Smooth muscle cell (in vitro differentiated cells): ENCODE measurements around the gene UVRAG. TPM values are rescaled to one million over a fixed set of nuclear protein-coding genes. Genes with fewer than 3 reads are reported as not detected.

Experiments used
- DNase-seq: peaks from one replicate; lab custom pipeline; 2025; ENCODE audit not compliant: unreplicated experiment; lab: John Stamatoyannopoulos, UW
- H2AFZ ChIP-seq: fragments of 200-600 bp; sonication (generic); 2 replicates; pipeline ENCODE4 v1.6.0; 2016; ENCODE audit warnings: antibody characterized with exemption, low read depth, mild to moderate bottlenecking
- H3F3A ChIP-seq: fragments of 200-600 bp; sonication (generic); 2 replicates; pipeline ENCODE4 v1.6.0; 2017; ENCODE audit warnings: antibody characterized with exemption, low read depth
- H3K27ac ChIP-seq: fragments of 200-600 bp; sonication (generic); 2 replicates; pipeline ENCODE4 v1.5.1; 2016; ENCODE audit warnings: low read depth, mild to moderate bottlenecking
- H3K27me3 ChIP-seq: fragments of 200-600 bp; sonication (generic); 2 replicates; pipeline ENCODE4 v1.6.1; 2016; ENCODE audit warnings: low read depth, mild to moderate bottlenecking
- H3K36me3 ChIP-seq: fragments of 200-600 bp; sonication (generic); 2 replicates; pipeline ENCODE4 v1.5.1; 2016; ENCODE audit warnings: low read depth
- H3K4me1 ChIP-seq: fragments of 200-600 bp; sonication (generic); 2 replicates; pipeline ENCODE4 v1.5.1; 2016; ENCODE audit warnings: low read depth
- H3K4me2 ChIP-seq: fragments of 200-600 bp; sonication (generic); 2 replicates; pipeline ENCODE4 v1.6.0; 2016; ENCODE audit warnings: mild to moderate bottlenecking
- H3K4me3 ChIP-seq: fragments of 200-600 bp; sonication (generic); 2 replicates; pipeline ENCODE4 v1.5.1; 2016; ENCODE audit warnings: mild to moderate bottlenecking
- H3K79me2 ChIP-seq: fragments of 200-600 bp; sonication (generic); 2 replicates; pipeline ENCODE4 v1.6.0; 2016; ENCODE audit warnings: low read depth, mild to moderate bottlenecking
- H3K9ac ChIP-seq: fragments of 200-600 bp; sonication (generic); 2 replicates; pipeline ENCODE4 v1.6.0; 2016; ENCODE audit warnings: low read depth
- H3K9me3 ChIP-seq: fragments of 200-600 bp; sonication (generic); replicated peaks from 2 replicates; pipeline ENCODE4 v1.5.1; 2016; ENCODE audit warnings: low read depth
- H4K20me1 ChIP-seq: fragments of 200-600 bp; sonication (generic); 2 replicates; pipeline ENCODE4 v1.6.0; 2016; ENCODE audit warnings: low read depth
- WGBS: methylation state at CpG from one replicate; pipeline ENCODE4 v1.1.7; 2016; ENCODE audit warnings: low lambda C conversion rate; 5-methylcytosine and 5-hydroxymethylcytosine counted together
- polyA plus RNA-seq: library from polyadenylated mRNA; unstranded; fragments of >200 nt; fragmentation: Nextera tagmentation; extraction: Ambion mirVana; gene quantifications from 2 replicates; pipeline ENCODE4 v1.2.1, GENCODE V29; 2016
- total RNA-seq: library from RNA; depleted of rRNA; stranded (reverse); fragments of >200 nt; gene quantifications from 2 replicates; pipeline ENCODE4 v1.2.3, GENCODE V29; 2014
- TF ChIP-seq, protein P1 (sequence below): fragments of 200-600 bp; sonication (generic); IDR thresholded peaks from 2 replicates; pipeline ENCODE4 v1.5.1; 2017; ENCODE audit warnings: borderline replicate concordance, mild to moderate bottlenecking, antibody characterized with exemption; ENCODE audit not compliant: insufficient read depth, poor library complexity, severe bottlenecking

Gene UVRAG
- total and polyA plus RNA-seq, 2 experiments from 2014 or later: 12.9 to 20.2 TPM

DNA sequence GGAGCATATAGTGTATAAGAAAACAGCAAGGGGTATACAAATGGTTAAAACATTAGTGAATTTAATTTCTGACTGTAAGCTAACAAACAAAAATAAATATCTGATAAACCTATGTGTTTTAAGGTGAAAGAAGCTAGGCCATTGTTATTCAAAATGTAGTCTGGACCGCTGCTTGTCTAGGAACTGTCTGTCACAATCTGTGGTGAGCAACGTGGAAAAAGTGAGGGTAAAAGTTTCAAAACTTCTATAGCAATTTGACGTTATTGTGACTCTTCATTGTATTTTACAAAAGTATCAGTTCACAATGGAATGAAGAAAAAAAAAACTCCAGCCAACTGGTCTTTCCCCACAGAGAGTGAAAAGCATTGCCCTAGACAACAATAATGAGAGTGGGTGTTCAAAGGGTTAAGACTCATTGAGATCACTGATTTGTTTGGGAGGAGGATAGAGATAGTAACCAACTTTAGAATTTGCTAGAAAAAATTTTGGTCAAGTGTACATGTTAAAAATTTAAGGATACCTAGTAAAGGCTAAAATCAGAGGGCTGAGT, 79.1 kb downstream of the UVRAG start:
- Histone ChIP-seq H2AFZ (no peak overlapping the region), H3K4me3 (no peak overlapping the region), H3K27me3 (no peaks in the 10 kb centered on the region), H3K36me3 (no peaks in the 10 kb centered on the region), H3K79me2 (no peaks in the 10 kb centered on the region), H3F3A (no peaks in the 10 kb centered on the region), H3K9ac (no peak overlapping the region), H3K9me3 (no peaks in the 10 kb centered on the region), H3K27ac (no peak overlapping the region), H3K4me1 (no peaks in the 10 kb centered on the region), H4K20me1 (peaks cover 14% of the 10 kb centered on the region), H3K4me2 (no peak overlapping the region)
- DNase-seq: no peak
- TF ChIP-seq, protein P1, sequence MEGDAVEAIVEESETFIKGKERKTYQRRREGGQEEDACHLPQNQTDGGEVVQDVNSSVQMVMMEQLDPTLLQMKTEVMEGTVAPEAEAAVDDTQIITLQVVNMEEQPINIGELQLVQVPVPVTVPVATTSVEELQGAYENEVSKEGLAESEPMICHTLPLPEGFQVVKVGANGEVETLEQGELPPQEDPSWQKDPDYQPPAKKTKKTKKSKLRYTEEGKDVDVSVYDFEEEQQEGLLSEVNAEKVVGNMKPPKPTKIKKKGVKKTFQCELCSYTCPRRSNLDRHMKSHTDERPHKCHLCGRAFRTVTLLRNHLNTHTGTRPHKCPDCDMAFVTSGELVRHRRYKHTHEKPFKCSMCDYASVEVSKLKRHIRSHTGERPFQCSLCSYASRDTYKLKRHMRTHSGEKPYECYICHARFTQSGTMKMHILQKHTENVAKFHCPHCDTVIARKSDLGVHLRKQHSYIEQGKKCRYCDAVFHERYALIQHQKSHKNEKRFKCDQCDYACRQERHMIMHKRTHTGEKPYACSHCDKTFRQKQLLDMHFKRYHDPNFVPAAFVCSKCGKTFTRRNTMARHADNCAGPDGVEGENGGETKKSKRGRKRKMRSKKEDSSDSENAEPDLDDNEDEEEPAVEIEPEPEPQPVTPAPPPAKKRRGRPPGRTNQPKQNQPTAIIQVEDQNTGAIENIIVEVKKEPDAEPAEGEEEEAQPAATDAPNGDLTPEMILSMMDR: no peak
- 93% methylated on average over 3 of the region's 3 CpGs for WGBS

- H3K9ac ChIP-seq: no peak overlapping the region
- H3K4me1 ChIP-seq: peaks cover 1% of the 10 kb centered on the region
- H3K4me2 ChIP-seq: no peak overlapping the region
- no peak for DNase-seq
- TF ChIP-seq, protein P1: peak; percentile 75
- no peaks in the 10 kb centered on the region for H3K27me3 ChIP-seq
- no peaks in the 10 kb centered on the region for H3K36me3 ChIP-seq
- H3K9me3 ChIP-seq: no peaks in the 10 kb centered on the region
- no peaks in the 10 kb centered on the region for H3K79me2 ChIP-seq
- H4K20me1 ChIP-seq: peaks cover 13% of the 10 kb centered on the region
- no peak overlapping the region for H3K27ac ChIP-seq
- WGBS: 54% methylated on average over 4 of the region's 4 CpGs
- H3K4me3 ChIP-seq: no peak overlapping the region
- no peaks in the 10 kb centered on the region for H3F3A ChIP-seq
- H2AFZ ChIP-seq: no peak overlapping the region
These were observed 81.9 kb downstream of the UVRAG start for GRCh38 chr11:75896843-75897419.

DNA sequence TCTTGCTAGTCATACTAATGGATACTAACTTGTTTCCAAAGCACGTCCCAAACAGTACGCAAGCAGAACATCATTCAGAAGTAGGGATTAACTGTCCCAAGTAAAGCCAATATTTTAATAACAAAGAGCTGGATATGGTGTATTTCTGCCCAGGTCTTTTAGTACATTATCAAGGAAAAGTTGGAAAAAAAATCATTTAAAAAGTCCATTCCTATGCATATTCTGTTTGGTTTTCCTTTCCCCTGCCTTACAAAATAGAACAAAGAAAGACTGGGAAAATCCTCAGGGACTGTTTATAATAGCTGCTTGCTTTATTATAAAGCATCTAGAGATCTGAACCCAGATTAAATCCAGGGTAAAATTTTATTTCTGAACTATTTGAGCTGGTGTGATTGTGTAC, 83.9 kb downstream of the UVRAG start:
- Histone ChIP-seq H3K4me2 (no peak overlapping the region), H3K4me3 (no peak overlapping the region), H4K20me1 (peaks cover 23% of the 10 kb centered on the region), H3K27ac (no peak overlapping the region), H3K36me3 (no peaks in the 10 kb centered on the region), H3F3A (no peaks in the 10 kb centered on the region), H3K27me3 (no peaks in the 10 kb centered on the region), H2AFZ (no peak overlapping the region), H3K79me2 (no peaks in the 10 kb centered on the region), H3K4me1 (peaks cover 19% of the 10 kb centered on the region), H3K9ac (no peak overlapping the region), H3K9me3 (no peaks in the 10 kb centered on the region)
- 96% methylated on average over 2 of the region's 2 CpGs for WGBS
- DNase-seq: no peak
- TF ChIP-seq, protein P1: no peak

DNA sequence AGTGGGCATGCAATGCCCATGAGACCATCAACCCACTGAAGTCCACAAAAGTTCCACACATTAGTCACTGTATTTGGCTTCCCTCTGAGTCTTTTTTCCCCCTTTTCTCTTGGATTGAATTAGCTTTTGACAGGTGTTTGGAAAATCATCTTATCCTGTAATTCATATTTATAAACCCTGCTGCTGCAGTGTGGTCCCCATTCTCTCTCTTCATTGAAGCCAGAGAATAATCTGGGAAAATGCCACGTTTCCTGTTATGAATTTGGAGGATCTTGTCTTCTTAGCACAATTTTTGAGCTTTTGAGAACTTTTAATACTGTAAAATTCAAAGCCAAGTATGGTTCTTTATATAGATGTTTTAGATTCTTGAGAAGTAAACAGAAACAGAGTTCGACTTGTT, 84.8 kb downstream of the UVRAG start:
- Histone ChIP-seq H3K4me3 (no peak overlapping the region), H3K27me3 (no peaks in the 10 kb centered on the region), H2AFZ (no peak overlapping the region), H3K4me2 (no peak overlapping the region), H3K9me3 (no peaks in the 10 kb centered on the region), H3K36me3 (no peaks in the 10 kb centered on the region), H3K27ac (no peak overlapping the region), H3K79me2 (no peaks in the 10 kb centered on the region), H3K9ac (no peak overlapping the region), H3K4me1 (peaks cover 22% of the 10 kb centered on the region), H4K20me1 (peaks cover 30% of the 10 kb centered on the region), H3F3A (no peaks in the 10 kb centered on the region)
- TF ChIP-seq, protein P1: no peak
- no peak for DNase-seq
- WGBS: 89% methylated on average over 2 of the region's 2 CpGs
